Motor neuron (in vitro differentiated cells): ENCODE data around the gene TMEM163. TPM values are rescaled to one million over a fixed set of nuclear protein-coding genes. Genes with fewer than 3 reads are reported as not detected.

ENCODE experiments used
- ATAC-seq, 8 experiments: fragments of 200-7000 bp; cut with Tn5 transposase; replicated peaks in 6 of 8; 2 replicates each; pipeline ENCODE4 v1.8.0; 2021; ENCODE audit warnings: mild to moderate bottlenecking in 8 of 8, moderate library complexity in 8 of 8
- H3K27ac ChIP-seq, 2 donors: fragments of 250-450 bp; sonication (Bioruptor Pico); 2 replicates each; pipeline ENCODE4 v1.9.0; 2021; ENCODE audit warnings: antibody characterized with exemption in 2 of 2, mild to moderate bottlenecking in 2 of 2, moderate library complexity in 1 of 2
- H3K4me1 ChIP-seq, 2 donors: fragments of 250-450 bp; sonication (Bioruptor Pico); replicated peaks in 1 of 2; 2 replicates each; pipeline ENCODE4 v1.6.1; 2021; ENCODE audit warnings: antibody characterized with exemption in 2 of 2, mild to moderate bottlenecking in 2 of 2, moderate library complexity in 1 of 2
- H3K4me3 ChIP-seq, 5 donors: fragments of 250-450 bp; sonication (Bioruptor Pico); 2 replicates each; pipeline ENCODE4 v1.9.0; 2021; ENCODE audit warnings: antibody characterized with exemption in 5 of 5, mild to moderate bottlenecking in 5 of 5, moderate library complexity in 4 of 5
- WGBS, 10 experiments: fragments of 450-650 bp; shearing (Covaris generic); methylation state at CpG; one replicate each; pipeline ENCODE4 v1.0.0; 2022; 5-methylcytosine and 5-hydroxymethylcytosine counted together
- in situ Hi-C, 9 experiments: fragments of 400-800 bp; cut with MboI; loops; one replicate each; pipeline ENCODE4 v1.15.0; 2021; ENCODE audit warnings: low sequenced_read_pairs in 9 of 9, low pct_unique_long_range_greater_than_20kb in 2 of 9; ENCODE audit not compliant: unreplicated experiment in 9 of 9
- total RNA-seq, 8 experiments: library from RNA; unstranded; fragments of 300-600 nt; gene quantifications; 2 replicates each; pipeline versions ENCODE4 v1.2.3 to v1.2.4, GENCODE V29; 2022

Gene TMEM163
- total RNA-seq, 8 experiments from 2014 or later = 0.31 to 11.2 (median 0.87) TPM

DNA sequence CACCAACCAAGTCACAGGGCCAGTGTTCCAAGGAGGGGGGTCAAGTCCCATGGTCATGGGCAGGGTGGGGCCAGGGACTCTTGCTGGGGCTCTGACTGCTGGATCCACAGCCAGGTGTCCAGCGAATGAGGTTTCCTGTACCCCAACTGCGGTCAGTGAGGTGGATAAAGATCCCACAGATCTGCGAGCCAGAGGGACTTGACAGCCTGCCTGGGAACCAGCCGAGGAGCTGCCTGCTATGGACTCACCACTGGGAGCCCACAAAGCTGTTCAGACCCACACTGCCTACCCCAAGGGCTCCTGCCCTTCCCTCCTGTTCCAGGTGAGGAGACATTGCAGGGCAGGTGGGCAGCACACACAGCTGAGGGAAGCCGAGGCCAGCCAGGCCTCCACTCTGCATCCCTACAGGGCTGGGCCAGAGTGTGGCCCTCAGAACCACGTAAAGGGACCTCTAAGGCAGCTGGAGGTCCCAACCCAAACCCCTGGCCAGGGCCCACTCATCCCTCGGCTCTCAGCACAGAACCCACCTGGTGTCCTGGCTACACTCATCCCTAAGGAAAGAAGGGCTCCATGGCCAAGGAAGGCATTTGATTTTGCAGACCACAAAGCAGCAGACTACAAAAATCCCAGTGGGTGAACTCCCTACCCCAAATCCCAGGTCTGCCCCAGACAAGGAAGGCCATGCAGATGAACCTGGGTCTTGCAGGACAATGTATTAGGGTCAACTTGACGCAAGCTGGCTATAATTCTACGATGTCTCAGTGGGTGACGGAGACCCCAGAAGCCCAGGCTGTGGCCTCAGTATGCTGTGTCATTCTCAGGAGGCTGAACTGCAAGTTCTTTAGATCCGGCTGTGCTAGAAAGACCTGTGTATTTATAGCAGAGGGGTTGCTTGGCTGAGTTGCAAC, 255.8 kb downstream of the TMEM163 start:
- Histone ChIP-seq H3K27ac (no peak overlapping the region), H3K4me1 (peaks cover 11 to 19% of the 10 kb centered on the region in 2 donors), H3K4me3 (no peak overlapping the region)
- no peak for ATAC-seq
- in situ Hi-C loops = loop anchor here in 8 of 9 experiments (10.0 to 25.0 kb wide), 3 partner anchors 351 to 432 kb away; no protein-coding TSS in a partner anchor
- WGBS, 10 experiments = 90 to 100% (median 95%) methylated on average over 2 to 6 of the region's 11 CpGs; no CpG with 5 or more reads in 6 of the 10 experiments

DNA sequence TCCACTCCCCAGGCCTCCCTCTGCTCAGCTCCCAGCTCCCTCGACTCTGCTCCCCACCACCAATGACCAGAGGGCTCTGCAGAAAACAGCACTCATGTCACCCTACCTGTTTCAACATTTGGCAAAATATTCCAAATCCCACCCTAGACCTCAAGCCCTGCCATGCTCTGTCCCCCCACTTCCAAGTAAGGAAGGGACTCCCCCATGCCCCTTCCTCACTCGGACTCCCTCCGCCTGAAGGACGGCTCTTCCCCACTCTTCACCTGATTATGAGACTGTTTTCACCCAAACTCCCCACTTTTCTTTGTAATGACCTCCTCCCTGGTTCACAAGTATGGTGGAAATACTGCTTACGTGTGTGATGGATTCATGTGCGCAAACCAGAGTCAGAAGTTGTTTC, 256.5 kb downstream of the TMEM163 start:
- 60 to 100% (median 88%) methylated on average over 2 to 6 of the region's 6 CpGs; no CpG with 5 or more reads in 3 of the 10 experiments for WGBS, 10 experiments
- no peak overlapping the region for H3K27ac ChIP-seq
- ATAC-seq = no peak
- H3K4me1 ChIP-seq = peaks cover 11 to 19% of the 10 kb centered on the region in 2 donors
- in situ Hi-C loops = loop anchor here in 8 of 9 experiments (10.0 to 25.0 kb wide), 3 partner anchors 350 to 433 kb away; no protein-coding TSS in a partner anchor
- H3K4me3 ChIP-seq = no peak overlapping the region

DNA sequence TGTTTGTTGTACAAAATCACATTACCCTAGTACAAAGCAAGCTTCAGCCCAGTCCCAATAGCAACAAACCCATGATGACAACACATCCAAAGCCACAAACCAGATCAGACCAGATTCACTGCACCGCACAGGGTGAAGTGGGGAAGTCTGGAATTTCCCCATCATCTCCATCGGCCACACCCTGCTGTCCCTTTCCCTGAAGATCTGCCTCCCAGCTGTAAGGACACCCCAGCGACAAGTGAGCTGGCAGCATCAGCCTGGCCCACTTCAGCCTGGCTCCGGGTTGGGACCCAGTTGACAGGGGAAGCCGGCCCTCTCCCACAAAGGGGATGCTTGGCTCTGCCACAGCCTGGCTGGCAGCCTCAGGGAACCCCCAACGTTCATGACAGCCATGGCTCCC, 257.3 kb downstream of the TMEM163 start:
- H3K4me3 ChIP-seq = no peak overlapping the region
- ATAC-seq = peak; percentile 38 to 85 (median 64)
- peaks cover 11 to 19% of the 10 kb centered on the region in 2 donors for H3K4me1 ChIP-seq
- no peak overlapping the region for H3K27ac ChIP-seq
- WGBS, 10 experiments = 0 to 100% (median 80%) methylated on average over 1 to 2 of the region's 6 CpGs; no CpG with 5 or more reads in 5 of the 10 experiments
- in situ Hi-C loops = loop anchor here in 8 of 9 experiments (10.0 to 25.0 kb wide), 3 partner anchors 349 to 433 kb away; no protein-coding TSS in a partner anchor

DNA sequence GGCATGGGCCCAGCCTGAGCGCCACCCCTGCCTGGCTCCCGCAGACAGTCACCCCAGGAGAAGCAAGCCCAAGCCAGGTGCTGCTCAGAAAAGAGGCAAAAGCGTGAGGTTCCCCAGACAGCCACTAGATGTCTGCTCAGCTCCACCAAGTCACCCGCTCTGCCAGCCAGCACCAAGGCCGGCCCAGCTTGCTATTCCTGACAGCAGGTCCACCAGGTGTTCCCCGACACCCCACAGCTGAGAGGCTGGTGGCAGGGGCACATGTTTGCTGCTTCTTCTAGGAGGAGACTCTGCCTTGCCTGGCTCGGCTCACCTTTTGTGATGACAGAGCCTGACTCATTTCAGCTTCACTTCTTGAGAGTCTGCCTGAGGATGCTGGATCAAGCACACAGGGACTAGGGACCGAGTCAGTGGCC, 258.2 kb downstream of the TMEM163 start:
- Histone ChIP-seq H3K4me1 (peaks cover 8 to 17% of the 10 kb centered on the region in 2 donors), H3K4me3 (no peak overlapping the region), H3K27ac (no peak overlapping the region)
- in situ Hi-C loops = loop anchor here in 8 of 9 experiments (10.0 to 25.0 kb wide), 3 partner anchors 348 to 434 kb away; no protein-coding TSS in a partner anchor
- WGBS, 10 experiments = 20 to 80% (median 62%) methylated on average over 1 to 5 of the region's 8 CpGs; no CpG with 5 or more reads in 3 of the 10 experiments
- ATAC-seq = peak; percentile 59 to 92 (median 84)

DNA sequence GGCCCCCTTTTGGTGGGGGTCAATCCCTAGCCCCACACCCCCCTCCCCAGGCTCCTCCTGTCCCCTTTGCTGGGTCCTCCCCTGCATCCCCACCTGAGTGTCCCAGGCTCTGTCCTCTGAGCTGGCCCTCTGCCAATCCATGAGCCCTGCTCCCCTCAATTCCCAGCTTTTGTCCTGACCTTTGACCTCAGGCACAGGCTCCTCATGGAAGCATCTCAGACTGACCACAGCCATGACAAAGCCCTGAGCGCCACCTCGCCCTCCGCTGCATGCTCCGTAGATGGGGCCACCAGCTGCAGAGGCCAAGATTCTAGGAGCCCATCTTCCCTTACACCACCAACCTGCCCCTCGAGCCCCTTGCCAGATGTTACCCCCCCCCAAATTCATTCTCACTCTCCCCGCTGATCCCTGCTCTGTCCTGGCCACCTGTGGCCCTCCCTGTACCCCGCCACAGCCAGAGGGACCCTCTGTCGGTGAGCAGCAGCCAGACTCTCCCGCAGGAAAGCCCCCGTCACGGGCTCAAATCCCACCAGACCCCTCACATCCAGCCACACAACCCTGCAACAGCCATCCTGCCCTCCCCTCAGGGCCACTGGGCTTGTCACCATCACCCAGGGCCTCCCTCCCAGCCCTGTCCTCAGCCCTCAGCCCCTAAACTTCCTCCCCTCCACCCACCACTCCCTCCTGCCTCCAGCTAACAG, 258.9 kb downstream of the TMEM163 start:
- ATAC-seq = no peak
- no peak overlapping the region for H3K27ac ChIP-seq
- WGBS, 10 experiments = 50% methylated on average over 1 of the region's 11 CpGs; no CpG with 5 or more reads in 9 of the 10 experiments
- no peak overlapping the region for H3K4me3 ChIP-seq
- in situ Hi-C loops = loop anchor here (10.0 to 25.0 kb wide), 3 partner anchors 348 to 435 kb away; no protein-coding TSS in a partner anchor
- H3K4me1 ChIP-seq = peaks cover 3 to 13% of the 10 kb centered on the region in 2 donors

DNA sequence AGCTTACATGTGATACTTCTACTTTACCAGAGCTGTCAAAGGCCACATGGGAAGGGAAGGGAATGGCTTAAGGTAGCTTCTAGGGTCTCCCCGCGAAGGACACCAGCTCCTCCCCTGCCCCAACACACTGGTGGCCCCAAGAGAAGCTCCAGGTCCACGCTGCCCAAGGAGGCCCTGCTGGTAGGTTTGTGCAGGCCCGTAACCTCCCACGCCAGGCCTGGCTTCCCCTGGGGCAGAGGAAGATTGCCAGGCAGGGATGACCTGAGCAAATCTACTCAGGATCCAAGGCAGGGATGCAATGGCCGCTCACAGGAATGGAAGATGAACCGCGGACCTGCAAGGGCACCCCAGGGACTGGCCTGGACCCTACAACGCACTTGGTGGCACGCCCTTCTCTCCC, 259.9 kb downstream of the TMEM163 start:
- WGBS, 10 experiments = 100% methylated on average over 1 of the region's 10 CpGs; no CpG with 5 or more reads in 9 of the 10 experiments

DNA sequence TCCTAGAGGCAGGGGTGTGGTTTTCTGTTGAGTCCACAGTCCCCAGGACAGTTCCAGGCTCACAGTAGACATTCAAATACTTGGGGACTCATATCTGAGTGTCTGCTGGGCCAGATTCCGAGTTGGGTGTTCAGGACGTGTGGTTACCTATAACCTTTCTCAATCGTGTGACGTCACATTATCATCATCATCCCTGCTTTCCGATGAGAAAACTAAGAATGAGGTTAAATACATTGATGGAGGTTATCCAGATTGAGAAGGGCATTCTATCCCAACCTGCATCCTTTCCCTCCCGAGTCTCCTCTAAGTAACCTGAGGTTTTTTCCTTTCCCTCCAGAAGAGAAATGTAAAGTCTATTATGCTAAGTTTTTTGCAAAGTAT, 260.3 kb downstream of the TMEM163 start:
- Histone ChIP-seq H3K27ac (no peak overlapping the region), H3K4me1 (peaks cover 3 to 16% of the 10 kb centered on the region in 2 donors), H3K4me3 (no peak overlapping the region)
- 50 to 100% (median 97%) methylated on average over 1 to 6 of the region's 6 CpGs; no CpG with 5 or more reads in 2 of the 10 experiments for WGBS, 10 experiments
- no peak for ATAC-seq
- in situ Hi-C loops = loop anchor here in 7 of 9 experiments (10.0 to 25.0 kb wide), 3 partner anchors 346 to 436 kb away; no protein-coding TSS in a partner anchor

More for the DNA sequence above, 259.9 kb downstream of the TMEM163 start:
- in situ Hi-C loops = loop anchor here in 7 of 9 experiments (10.0 to 25.0 kb wide), 3 partner anchors 347 to 436 kb away; no protein-coding TSS in a partner anchor
- ATAC-seq = no peak
- no peak overlapping the region for H3K27ac ChIP-seq
- no peak overlapping the region for H3K4me3 ChIP-seq
- H3K4me1 ChIP-seq = peaks cover 3 to 16% of the 10 kb centered on the region in 2 donors

DNA sequence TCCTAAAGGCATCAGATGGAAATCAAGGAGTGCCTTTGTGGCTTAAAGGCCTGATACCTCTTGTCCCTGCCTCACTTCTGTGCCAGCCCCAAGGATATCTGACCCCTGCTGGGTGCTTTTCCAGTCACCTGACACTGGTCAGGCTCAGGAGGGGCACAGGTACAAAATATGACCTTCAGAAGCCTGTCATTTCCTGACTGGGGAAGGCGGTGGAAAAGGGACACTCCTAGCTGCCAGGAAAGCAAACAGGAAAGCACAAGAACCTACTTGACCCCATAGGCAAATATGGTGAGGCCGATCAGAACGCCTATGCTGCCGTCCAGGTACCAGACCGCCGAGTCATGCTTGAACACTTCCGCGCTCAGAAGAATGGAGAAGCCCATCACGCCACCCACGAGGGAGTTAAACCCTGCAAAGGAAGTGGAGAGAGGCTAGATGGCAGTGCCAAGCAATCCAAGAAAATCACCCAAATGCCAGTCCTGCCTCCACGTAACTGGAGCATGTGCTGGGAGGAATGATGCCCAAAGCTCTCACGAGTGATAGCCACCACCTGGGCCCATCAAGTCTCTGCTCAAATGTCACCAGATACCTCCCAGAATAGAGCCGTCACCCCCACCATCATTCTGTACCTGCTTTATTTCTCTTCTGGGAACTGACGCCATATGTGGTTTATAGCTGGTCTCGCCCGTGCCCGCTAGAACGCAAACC, 260.9 kb downstream of the TMEM163 start:
- in situ Hi-C loops = loop anchor here in 7 of 9 experiments (10.0 to 25.0 kb wide), 3 partner anchors 346 to 437 kb away; no protein-coding TSS in a partner anchor
- no peak overlapping the region for H3K4me3 ChIP-seq
- 78 to 100% (median 89%) methylated on average over 1 to 15 of the region's 18 CpGs; no CpG with 5 or more reads in 4 of the 10 experiments for WGBS, 10 experiments
- no peak for ATAC-seq
- H3K4me1 ChIP-seq = peaks cover 3 to 16% of the 10 kb centered on the region in 2 donors
- H3K27ac ChIP-seq = no peak overlapping the region

DNA sequence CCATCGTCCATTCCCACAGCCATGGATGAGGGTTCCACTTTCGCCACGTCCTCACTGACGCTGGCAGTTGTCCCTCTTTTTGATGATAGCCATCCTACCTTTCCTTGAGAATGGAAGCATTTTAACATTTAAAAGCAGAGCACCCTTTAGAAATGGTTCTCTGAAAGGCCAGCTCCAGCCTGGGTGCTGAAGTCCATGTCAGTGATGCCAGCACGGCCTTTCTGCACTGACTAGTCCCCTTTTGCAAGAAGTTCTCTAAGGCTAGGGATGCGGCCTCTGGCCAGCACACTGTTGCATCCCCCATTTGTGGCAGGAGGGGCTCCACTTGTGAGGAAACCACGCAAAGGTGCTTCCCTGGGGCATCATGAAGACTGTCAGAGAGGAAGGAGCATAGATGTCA, 261.4 kb downstream of the TMEM163 start:
- in situ Hi-C loops = loop anchor here in 7 of 9 experiments (10.0 to 25.0 kb wide), 3 partner anchors 345 to 437 kb away; no protein-coding TSS in a partner anchor

DNA sequence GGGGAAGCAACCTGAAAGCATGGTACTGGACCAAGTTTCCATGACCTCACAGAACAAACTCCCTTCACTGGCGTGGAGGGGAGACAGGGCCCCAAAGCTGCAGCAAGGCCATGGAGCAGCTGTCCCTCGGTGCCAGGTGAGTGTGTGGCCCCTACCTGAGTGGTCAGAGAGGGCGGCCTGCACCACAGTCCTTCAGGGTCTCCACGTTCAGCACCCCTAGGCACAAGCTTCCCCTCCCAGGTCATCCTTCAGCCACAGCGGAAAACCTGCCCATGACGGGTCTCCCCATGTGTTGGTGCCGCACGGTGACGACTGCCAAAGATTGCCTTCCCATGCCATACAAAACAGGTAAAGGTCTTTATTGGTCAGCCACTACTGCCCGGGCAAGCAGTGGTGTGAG, 263.4 kb downstream of the TMEM163 start:
- Histone ChIP-seq H3K4me1 (peaks cover 0 to 3% of the 10 kb centered on the region in 2 donors), H3K27ac (no peak overlapping the region), H3K4me3 (no peak overlapping the region)
- ATAC-seq = no peak
- in situ Hi-C loops = loop anchor here in 7 of 9 experiments (10.0 to 25.0 kb wide), 3 partner anchors 343 to 439 kb away; no protein-coding TSS in a partner anchor
- 60 to 99% (median 90%) methylated on average over 2 to 8 of the region's 10 CpGs; no CpG with 5 or more reads in 5 of the 10 experiments for WGBS, 10 experiments

More for the DNA sequence above, 261.4 kb downstream of the TMEM163 start:
- Histone ChIP-seq H3K27ac (no peak overlapping the region), H3K4me1 (peaks cover 3 to 16% of the 10 kb centered on the region in 2 donors), H3K4me3 (no peak overlapping the region)
- ATAC-seq = no peak
- 79 to 100% (median 95%) methylated on average over 1 to 6 of the region's 7 CpGs; no CpG with 5 or more reads in 3 of the 10 experiments for WGBS, 10 experiments

DNA sequence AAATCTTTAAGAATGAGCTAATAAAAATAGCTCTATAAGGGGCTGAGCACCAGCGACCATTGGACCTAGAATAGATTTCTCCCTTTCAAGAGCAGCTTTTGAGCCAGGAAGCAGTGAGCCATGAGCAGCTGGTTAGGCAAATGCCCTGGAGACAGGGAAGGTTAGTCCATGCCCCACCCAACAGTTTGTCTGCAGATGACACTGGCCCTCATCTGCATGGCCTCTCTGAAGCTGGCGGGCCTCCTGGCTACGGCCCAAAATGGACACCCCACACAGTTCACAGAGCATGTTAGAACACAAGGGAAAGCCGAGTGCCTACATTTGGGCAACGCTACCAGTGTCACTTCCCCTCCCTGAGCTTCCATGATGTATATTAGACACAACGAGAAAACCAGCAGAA, 263.9 kb downstream of the TMEM163 start:
- in situ Hi-C loops = loop anchor here in 7 of 9 experiments (10.0 to 25.0 kb wide), 3 partner anchors 343 to 440 kb away; no protein-coding TSS in a partner anchor
- ATAC-seq = peak in 3 of 8 experiments; percentile 70 to 83 (median 83)
- H3K4me3 ChIP-seq = no peak overlapping the region
- no peak overlapping the region for H3K27ac ChIP-seq
- WGBS, 10 experiments = 28 to 100% (median 73%) methylated on average over 2 to 5 of the region's 6 CpGs; no CpG with 5 or more reads in 3 of the 10 experiments
- H3K4me1 ChIP-seq = peaks cover 0 to 3% of the 10 kb centered on the region in 2 donors
